HepG2 (cell line): Measurements from ENCODE around the gene HES1. TPM values are rescaled to one million over a fixed set of nuclear protein-coding genes. Genes with fewer than 3 reads are reported as not detected.

Source experiments
- HDAC2 ChIP-seq: sonication (generic); formaldehyde crosslinking; IDR thresholded peaks from 2 replicates; pipeline ENCODE4 v1.4.0; 2020; ENCODE audit warnings: missing genetic modification reagents
- HIVEP1 ChIP-seq: sonication (generic); formaldehyde crosslinking; IDR thresholded peaks from 2 replicates; pipeline ENCODE4 v1.4.0; 2020; ENCODE audit warnings: mild to moderate bottlenecking, missing genetic modification reagents
- KLF13 ChIP-seq: sonication (generic); formaldehyde crosslinking; IDR thresholded peaks from 2 replicates; pipeline ENCODE4 v1.4.0; 2020; ENCODE audit warnings: mild to moderate bottlenecking, missing genetic modification reagents
- MED8 ChIP-seq: sonication (generic); formaldehyde crosslinking; IDR thresholded peaks from 2 replicates; pipeline ENCODE4 v1.8.1; 2023; ENCODE audit warnings: mild to moderate bottlenecking, missing genetic modification reagents; ENCODE audit not compliant: insufficient replicate concordance
- RXRA ChIP-seq: sonication (generic); formaldehyde crosslinking; IDR thresholded peaks from 2 replicates; pipeline ENCODE4 v1.5.1; 2020; ENCODE audit warnings: missing genetic modification reagents
- ZBTB43 ChIP-seq: sonication (generic); formaldehyde crosslinking; conservative IDR thresholded peaks from 2 replicates; pipeline ENCODE4 v1.4.0; 2020; ENCODE audit warnings: missing genetic modification reagents
- ZNF20 ChIP-seq: sonication (generic); formaldehyde crosslinking; IDR thresholded peaks from 2 replicates; pipeline ENCODE4 v1.4.0; 2020; ENCODE audit warnings: mild to moderate bottlenecking, moderate library complexity, missing genetic modification reagents
- ZNF468 ChIP-seq: sonication (generic); formaldehyde crosslinking; IDR thresholded peaks from 2 replicates; pipeline ENCODE4 v1.8.0; 2022; ENCODE audit warnings: mild to moderate bottlenecking, moderate library complexity, missing genetic modification reagents
- ZNF639 ChIP-seq: conservative IDR thresholded peaks from 2 replicates; pipeline ENCODE4 v1.6.1; 2018; ENCODE audit warnings: missing genetic modification reagents
- ZNF75D ChIP-seq: sonication (generic); formaldehyde crosslinking; IDR thresholded peaks from 2 replicates; pipeline ENCODE4 v1.8.1; 2023; ENCODE audit warnings: missing genetic modification reagents, mild to moderate bottlenecking, borderline replicate concordance
- ZNF841 ChIP-seq: sonication (generic); formaldehyde crosslinking; IDR thresholded peaks from 2 replicates; pipeline ENCODE4 v1.8.1; 2023; ENCODE audit warnings: missing genetic modification reagents, borderline replicate concordance
- polyA plus RNA-seq, 8 experiments: library from polyadenylated mRNA; depleted of rRNA in 3 of 8; stranded (reverse) in 7 of 8; unstranded in 1 of 8; fragments of >200 nt; fragmentation: Illumina TruSeq in 4 of 8; extraction: Trizol in 4 of 8; gene quantifications; 2 replicates each; pipeline versions ENCODE4 v1.2.1 to v1.2.3, GENCODE V29; 2011 to 2016; ENCODE audit warnings: low read depth in 4 of 8, missing spikeins in 1 of 8, mixed read lengths in 1 of 8; ENCODE audit not compliant: insufficient read depth in 1 of 8
- total RNA-seq, 5 experiments: library from RNA; depleted of rRNA; stranded (reverse); fragments of >200 nt; fragmentation: Illumina TruSeq; extraction: Trizol; gene quantifications; 2 replicates each; pipeline ENCODE4 v1.2.3, GENCODE V29; 2016; ENCODE audit warnings: low read depth in 1 of 5
- TF ChIP-seq, protein P1 (sequence below): IDR thresholded peaks from 2 replicates; pipeline ENCODE4 v1.6.1; 2016
- TF ChIP-seq, protein P2 (sequence below): sonication (generic); formaldehyde crosslinking; IDR thresholded peaks from 2 replicates; pipeline ENCODE4 v1.4.0; 2020; ENCODE audit warnings: missing genetic modification reagents

The HES1 gene
- total and polyA plus RNA-seq, 2 of the 13 experiments (the other 11 are each of a cell fraction or from before 2014, with no cell fraction given) = 15.4 to 19.8 TPM

GRCh38 chr3:194133661-194134230 is 2.2 kb upstream of the HES1 start (continued):
- TF ChIP-seq MED8 (CRISPR knock-in tag) = peak; percentile 44
- TF ChIP-seq ZBTB43 (CRISPR knock-in tag) = peak; percentile 69; the same call in 1 of the 2 replicates
- no peak for TF ChIP-seq ZNF841 (CRISPR knock-in tag)
- TF ChIP-seq ZNF468 (CRISPR knock-in tag) = no peak
- peak; percentile 68 for TF ChIP-seq HDAC2 (CRISPR knock-in tag)
- TF ChIP-seq ZNF20 = no peak
- no peak for TF ChIP-seq KLF13 (CRISPR knock-in tag)
- TF ChIP-seq, protein P1, sequence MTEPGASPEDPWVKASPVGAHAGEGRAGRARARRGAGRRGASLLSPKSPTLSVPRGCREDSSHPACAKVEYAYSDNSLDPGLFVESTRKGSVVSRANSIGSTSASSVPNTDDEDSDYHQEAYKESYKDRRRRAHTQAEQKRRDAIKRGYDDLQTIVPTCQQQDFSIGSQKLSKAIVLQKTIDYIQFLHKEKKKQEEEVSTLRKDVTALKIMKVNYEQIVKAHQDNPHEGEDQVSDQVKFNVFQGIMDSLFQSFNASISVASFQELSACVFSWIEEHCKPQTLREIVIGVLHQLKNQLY (CRISPR knock-in tag) = 0 out of 2 replicates have a peak, but pooled peaks have one; percentile 30
- TF ChIP-seq ZNF75D (CRISPR knock-in tag) = no peak
- 0 out of 2 replicates have a peak, but pooled peaks have one; percentile 28 for TF ChIP-seq ZNF639 (CRISPR knock-in tag)
- peak; percentile 80 for TF ChIP-seq HIVEP1 (CRISPR knock-in tag)
- 0 out of 2 replicates have a peak, but pooled peaks have one; percentile 51 for TF ChIP-seq RXRA (CRISPR knock-in tag)
- TF ChIP-seq, protein P2, sequence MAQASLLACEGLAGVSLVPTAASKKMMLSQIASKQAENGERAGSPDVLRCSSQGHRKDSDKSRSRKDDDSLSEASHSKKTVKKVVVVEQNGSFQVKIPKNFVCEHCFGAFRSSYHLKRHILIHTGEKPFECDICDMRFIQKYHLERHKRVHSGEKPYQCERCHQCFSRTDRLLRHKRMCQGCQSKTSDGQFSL = no peak
